Measurements from ENCODE around the gene CKMT1B.
"Not testable (repeated sequence)": the region's sequence is repeated elsewhere in the genome, so short reads cannot be mapped to it uniquely, and the experiment has no call there.

CKMT1B gene

GRCh38 chr15:43593328-43594190, at the start of gene CKMT1B:
Gene CKMT1B (plus strand): TSS chr15:43594027. CDS start chr15:43594219, 192 bp downstream.
- not testable (repeated sequence) for DNase-seq

- DNase-seq, result no peak
Measured at GRCh38 chr15:43544266-43544665, 49.6 kb upstream of the CKMT1B start.

GRCh38 chr15:43545426-43545825, 48.4 kb upstream of the CKMT1B start:
- no peak for DNase-seq

- no peak for DNase-seq
Measured at GRCh38 chr15:43547539-43547938, 46.3 kb upstream of the CKMT1B start.

GRCh38 chr15:43550527-43551363, 43.1 kb upstream of the CKMT1B start:
- no peak for DNase-seq

GRCh38 chr15:43552256-43552655, 41.6 kb upstream of the CKMT1B start:
- DNase-seq, result no peak

GRCh38 chr15:43552986-43553385, 40.8 kb upstream of the CKMT1B start:
- no peak for DNase-seq

GRCh38 chr15:43562753-43563152, 31.1 kb upstream of the CKMT1B start:
- not testable (repeated sequence) for DNase-seq

GRCh38 chr15:43563793-43564192, 30.0 kb upstream of the CKMT1B start:
- DNase-seq, result not testable (repeated sequence)

- not testable (repeated sequence) for DNase-seq
Measured at GRCh38 chr15:43566615-43567014, 27.2 kb upstream of the CKMT1B start.

- DNase-seq, result not testable (repeated sequence)
Measured at GRCh38 chr15:43574607-43575006, 19.2 kb upstream of the CKMT1B start.

- not testable (repeated sequence) for DNase-seq
Measured at GRCh38 chr15:43589778-43590466, 3.9 kb upstream of the CKMT1B start, which contains the start of gene PPIP5K1. Gene PPIP5K1 (minus strand): TSS chr15:43590208. CDS start chr15:43584504, 5,704 bp downstream.

GRCh38 chr15:43592841-43593240, 986 bp upstream of the CKMT1B start:
- DNase-seq, result not testable (repeated sequence)

- not testable (repeated sequence) for DNase-seq
Measured at GRCh38 chr15:43599131-43599530, 5.3 kb downstream of the CKMT1B start.

- DNase-seq, result not testable (repeated sequence)
Measured at GRCh38 chr15:43600200-43600599, 6.4 kb downstream of the CKMT1B start.

GRCh38 chr15:43602233-43602632, 8.4 kb downstream of the CKMT1B start:
- not testable (repeated sequence) for DNase-seq

- not testable (repeated sequence) for DNase-seq
Measured at GRCh38 chr15:43617750-43618149, 23.9 kb downstream of the CKMT1B start.

GRCh38 chr15:43618700-43619099, 24.9 kb downstream of the CKMT1B start, which contains the start of gene STRC:
Gene STRC (minus strand): TSS chr15:43618800. CDS start chr15:43618722, 78 bp downstream.
- not testable (repeated sequence) for DNase-seq

GRCh38 chr15:43622068-43622799, 28.4 kb downstream of the CKMT1B start:
- DNase-seq, result not testable (repeated sequence)

- no peak for DNase-seq
Measured at GRCh38 chr15:43625106-43625505, 31.3 kb downstream of the CKMT1B start.

- DNase-seq, result not testable (repeated sequence)
Measured at GRCh38 chr15:43626937-43627336, 33.1 kb downstream of the CKMT1B start.

All from activated CD4-positive, alpha-beta T cell treated with anti-CD3 and anti-CD28 coated beads, Interleukin-2, amount 50 U/mL, for 48 hours (primary cell).